H9 (cell line): Measurements from ENCODE around the gene SPEF2. TPM values are rescaled to one million over a fixed set of nuclear protein-coding genes. Genes with fewer than 3 reads are reported as not detected.
A peak's percentile ranks its signal among the peaks of the same experiment; 100 is the strongest.

ENCODE experiments used
- DNase-seq: peaks from one replicate; pipeline ENCODE4 v3.0.0-alpha.2; 2017
- H2AFZ ChIP-seq: one replicate; pipeline ENCODE4 v1.6.1; 2013; ENCODE audit warnings: mild to moderate bottlenecking, low read length, control low read depth, moderate library complexity
- H2AK5ac ChIP-seq: 2 replicates; pipeline ENCODE4 v1.6.1; 2013; ENCODE audit warnings: low read length, control low read depth, mixed read lengths; ENCODE audit not compliant: insufficient read length
- H2BK120ac ChIP-seq: one replicate; pipeline ENCODE4 v1.6.1; 2013; ENCODE audit warnings: low read depth, mild to moderate bottlenecking, low read length, control low read depth, inconsistent platforms; ENCODE audit not compliant: poor library complexity, severe bottlenecking
- H2BK12ac ChIP-seq: 2 replicates; pipeline ENCODE4 v1.6.1; 2013; ENCODE audit warnings: low read length, control low read depth, mixed read lengths, low read depth; ENCODE audit not compliant: insufficient read length
- H2BK15ac ChIP-seq: 2 replicates; pipeline ENCODE4 v1.6.1; 2013; ENCODE audit warnings: low read depth, low read length, control low read depth
- H2BK20ac ChIP-seq: one replicate; pipeline ENCODE4 v1.6.1; 2013; ENCODE audit warnings: low read depth, mild to moderate bottlenecking, low read length, control low read depth, inconsistent platforms; ENCODE audit not compliant: poor library complexity, severe bottlenecking
- H2BK5ac ChIP-seq: 2 replicates; pipeline ENCODE4 v1.6.1; 2013; ENCODE audit warnings: low read length, control low read depth, mixed read lengths; ENCODE audit not compliant: insufficient read length
- H3K14ac ChIP-seq: 2 replicates; pipeline ENCODE4 v1.6.1; 2013; ENCODE audit warnings: low read length, control low read depth; ENCODE audit not compliant: insufficient read depth
- H3K18ac ChIP-seq: 2 replicates; pipeline ENCODE4 v1.6.1; 2013; ENCODE audit warnings: low read depth, mild to moderate bottlenecking, mixed read lengths, low read length, control low read depth; ENCODE audit not compliant: insufficient read length
- H3K23ac ChIP-seq: 2 replicates; pipeline ENCODE4 v1.6.1; 2013; ENCODE audit warnings: low read length, control low read depth, mixed read lengths, low read depth; ENCODE audit not compliant: insufficient read length
- H3K23me2 ChIP-seq: 2 replicates; pipeline ENCODE4 v1.6.1; 2013; ENCODE audit warnings: low read depth, mild to moderate bottlenecking, mixed read lengths, low read length, control low read depth; ENCODE audit not compliant: insufficient read length, poor library complexity, severe bottlenecking
- H3K27ac ChIP-seq: 2 replicates; pipeline ENCODE4 v1.5.1; 2013; ENCODE audit warnings: low read length, control low read depth, mixed read lengths, low read depth; ENCODE audit not compliant: insufficient read length
- H3K27me3 ChIP-seq: 2 replicates; pipeline ENCODE4 v1.6.1; 2013; ENCODE audit warnings: low read length, control low read depth, inconsistent platforms; ENCODE audit not compliant: insufficient read depth
- H3K4ac ChIP-seq: 2 replicates; pipeline ENCODE4 v1.6.1; 2013; ENCODE audit warnings: low read depth, mild to moderate bottlenecking, control low read depth, inconsistent platforms, low read length, moderate library complexity
- H3K4me1 ChIP-seq: 2 replicates; pipeline ENCODE4 v1.6.1; 2013; ENCODE audit warnings: low read length, control low read depth, inconsistent platforms; ENCODE audit not compliant: insufficient read depth
- H3K4me2 ChIP-seq: 2 replicates; pipeline ENCODE4 v1.6.1; 2013; ENCODE audit warnings: low read length, control low read depth, mixed read lengths; ENCODE audit not compliant: insufficient read length, insufficient read depth
- H3K56ac ChIP-seq: 2 replicates; pipeline ENCODE4 v1.6.1; 2013; ENCODE audit warnings: low read depth, mild to moderate bottlenecking, mixed read lengths, low read length, control low read depth; ENCODE audit not compliant: insufficient read length
- H3K79me1 ChIP-seq: 2 replicates; pipeline ENCODE4 v1.6.1; 2013; ENCODE audit warnings: low read depth, mild to moderate bottlenecking, moderate library complexity, low read length, control low read depth, inconsistent platforms; ENCODE audit not compliant: insufficient read depth, poor library complexity, severe bottlenecking
- H3K79me2 ChIP-seq: 2 replicates; pipeline ENCODE4 v1.6.1; 2013; ENCODE audit warnings: low read length, control low read depth, inconsistent platforms; ENCODE audit not compliant: insufficient read depth
- H3K9ac ChIP-seq: 2 replicates; pipeline ENCODE4 v1.6.1; 2013; ENCODE audit warnings: low read length, control low read depth, mixed read lengths; ENCODE audit not compliant: insufficient read length; ENCODE audit errors: extremely low read depth
- H3K9me3 ChIP-seq: one replicate; pipeline ENCODE4 v1.6.1; 2013; ENCODE audit warnings: low read depth, low read length, inconsistent platforms; ENCODE audit not compliant: control insufficient read depth
- H3T11ph ChIP-seq: one replicate; pipeline ENCODE4 v1.6.1; 2013; ENCODE audit warnings: mild to moderate bottlenecking, low read length, control low read depth, inconsistent platforms
- H4K20me1 ChIP-seq: one replicate; pipeline ENCODE4 v1.6.1; 2013; ENCODE audit not compliant: control insufficient read depth, insufficient read length, insufficient read depth
- H4K5ac ChIP-seq: 2 replicates; pipeline ENCODE4 v1.6.1; 2013; ENCODE audit warnings: low read depth, mild to moderate bottlenecking, mixed read lengths, low read length, control low read depth; ENCODE audit not compliant: insufficient read length
- H4K8ac ChIP-seq: replicated peaks from 2 replicates; pipeline ENCODE4 v1.6.1; 2013; ENCODE audit warnings: low read length, control low read depth, mixed read lengths, low read depth; ENCODE audit not compliant: insufficient read length
- H4K91ac ChIP-seq: 2 replicates; pipeline ENCODE4 v1.6.1; 2013; ENCODE audit warnings: low read depth, mild to moderate bottlenecking, moderate library complexity, mixed read lengths, low read length, control low read depth; ENCODE audit not compliant: insufficient read length
- H3K27ac Mint-ChIP-seq, 3 experiments: 2 replicates in 2 of 3; 3 replicates in 1 of 3; pipeline ENCODE4 v1.8.0; 2020 to 2021; ENCODE audit warnings: mixed read lengths in 3 of 3, mild to moderate bottlenecking in 1 of 3, moderate library complexity in 1 of 3
- H3K27me3 Mint-ChIP-seq: 2 replicates; pipeline ENCODE4 v1.8.0; 2021; ENCODE audit warnings: low read depth, mild to moderate bottlenecking, moderate library complexity, mixed read lengths
- H3K36me3 Mint-ChIP-seq, 3 experiments: 2 replicates in 2 of 3; 3 replicates in 1 of 3; pipeline ENCODE4 v1.8.0; 2020 to 2021; ENCODE audit warnings: low read depth in 3 of 3, mixed read lengths in 3 of 3; ENCODE audit not compliant: insufficient read depth in 1 of 3
- H3K4me1 Mint-ChIP-seq, 2 experiments: 2 replicates each; pipeline ENCODE4 v1.8.0; 2020; ENCODE audit warnings: mixed read lengths in 2 of 2
- H3K4me3 Mint-ChIP-seq, 2 experiments: 2 replicates in 1 of 2; 3 replicates in 1 of 2; pipeline ENCODE4 v1.8.0; 2020 to 2021; ENCODE audit warnings: mild to moderate bottlenecking in 2 of 2, mixed read lengths in 2 of 2, moderate library complexity in 1 of 2
- H3K9me3 Mint-ChIP-seq, 2 experiments: 2 replicates in 1 of 2; 3 replicates in 1 of 2; pipeline ENCODE4 v1.8.0; 2020; ENCODE audit warnings: mild to moderate bottlenecking in 2 of 2, mixed read lengths in 2 of 2, moderate library complexity in 1 of 2
- CTCF ChIP-seq: fragments of 200-600 bp; sonication (generic); conservative IDR thresholded peaks from 3 replicates; pipeline ENCODE4 v1.8.0; 2021; ENCODE audit warnings: antibody characterized with exemption, mild to moderate bottlenecking
- WGBS: extraction: QIAGEN DNeasy Blood & Tissue Kit; methylation state at CpG from one replicate; pipeline ENCODE4 v1.1.7; 2013; ENCODE audit warnings: missing lambda C conversion rate, low lambda C conversion rate, mixed read lengths; ENCODE audit not compliant: insufficient read length; ENCODE audit errors: extremely low coverage; 5-methylcytosine and 5-hydroxymethylcytosine counted together
- total RNA-seq: library from RNA; stranded (reverse); gene quantifications from 2 replicates; pipeline ENCODE4 v1.2.1, GENCODE V29; 2021

Gene SPEF2
- total RNA-seq, 1 experiment from 2014 or later = 1.0 TPM

- no peak overlapping the region for H2BK20ac ChIP-seq
- H3K4me2 ChIP-seq = no peak overlapping the region
- H3K79me1 ChIP-seq = no peaks in the 10 kb centered on the region
- no peaks in the 10 kb centered on the region for H3K79me2 ChIP-seq
- no peak overlapping the region for H3K18ac ChIP-seq
- peak; percentile 47 for DNase-seq
- peak; percentile 79 for TF ChIP-seq CTCF
- H3K27me3 ChIP-seq = no peaks in the 10 kb centered on the region
- H3K4me3 Mint-ChIP-seq = no peak overlapping the region
- no peak overlapping the region for H4K91ac ChIP-seq
- H3K9me3 ChIP-seq = no peaks in the 10 kb centered on the region
- no peak overlapping the region for H3K9ac ChIP-seq
- WGBS = no CpG with 5 or more reads among the region's 9 CpGs
- H3K27ac ChIP-seq = no peak overlapping the region
- no peak overlapping the region for H2BK12ac ChIP-seq
- no peaks in the 10 kb centered on the region for H3K23me2 ChIP-seq
- no peak overlapping the region for H3K23ac ChIP-seq
- H3K36me3 Mint-ChIP-seq = no peaks in the 10 kb centered on the region
- no peak overlapping the region for H2AK5ac ChIP-seq
- no peaks in the 10 kb centered on the region for H4K20me1 ChIP-seq
- no peak overlapping the region for H2BK120ac ChIP-seq
- H3K14ac ChIP-seq = no peak overlapping the region
- no peak overlapping the region for H3K4ac ChIP-seq
- H3K4me1 ChIP-seq = no peaks in the 10 kb centered on the region; the same call in 1 of the 2 replicates
- peaks cover 2% of the 10 kb centered on the region in 2 experiments; a peak in 3 of 4 replicates for H3K4me1 Mint-ChIP-seq
- no peak overlapping the region for H4K8ac ChIP-seq
- no peaks in the 10 kb centered on the region for H3K9me3 Mint-ChIP-seq
- peaks cover 58% of the 10 kb centered on the region for H3K27me3 Mint-ChIP-seq
- H2BK5ac ChIP-seq = no peak overlapping the region
- no peak overlapping the region for H4K5ac ChIP-seq
- no peak overlapping the region for H3K27ac Mint-ChIP-seq
- no peak overlapping the region for H2AFZ ChIP-seq
- H2BK15ac ChIP-seq = no peak overlapping the region
- no peak overlapping the region for H3T11ph ChIP-seq
- no peak overlapping the region for H3K56ac ChIP-seq
These were observed 159.9 kb downstream of the SPEF2 start for GRCh38 chr5:35777358-35778087.
